Testis (tissue), 2 donors: Measurements from ENCODE around the gene LYPD6B.

Experiments
- CTCF ChIP-seq, 3 experiments: fragments of 450-650 bp in 2 of 3; fragments of 200-600 bp in 1 of 3; sonication (generic) in 1 of 3; IDR thresholded peaks; one replicate each; pipeline ENCODE4 v1.5.1; 2016 to 2019; ENCODE audit warnings: antibody characterized with exemption in 3 of 3, mild to moderate bottlenecking in 2 of 3, moderate library complexity in 1 of 3
- POLR2A ChIP-seq: fragments of 450-650 bp; IDR thresholded peaks from one replicate; pipeline ENCODE4 v1.6.1; 2017; ENCODE audit warnings: antibody characterized with exemption, mild to moderate bottlenecking, moderate library complexity

- no peak for TF ChIP-seq CTCF (IDR thresholded peaks at IDR 0.05)
- no peak for TF ChIP-seq POLR2A
Observed at GRCh38 chr2:149044500-149044899, 6.0 kb downstream of the LYPD6B start.
